Psoas muscle (tissue), 8 donors: ENCODE data around the gene PSMB7. TPM values are rescaled to one million over a fixed set of nuclear protein-coding genes. Genes with fewer than 3 reads are reported as not detected.

Source experiments
- ATAC-seq, 4 donors: fragments of 200-7000 bp; cut with Tn5 transposase; one replicate each; pipeline ENCODE4 v1.9.1; 2020; ENCODE audit warnings: moderate library complexity in 3 of 4, mild to moderate bottlenecking in 2 of 4
- DNase-seq, 2 donors: peaks; one replicate each; pipeline ENCODE4 v3.0.0-alpha.2; 2020
- H3K27ac ChIP-seq: fragments of 200-600 bp; one replicate; pipeline ENCODE4 v1.8.0; 2022
- H3K27me3 ChIP-seq, 3 donors: fragments of 200-600 bp in 1 of 3; one replicate each; pipeline versions ENCODE4 v1.6.1 to v1.8.0; 2013 to 2022; ENCODE audit warnings: low read length in 2 of 3, mild to moderate bottlenecking in 2 of 3, moderate library complexity in 1 of 3; ENCODE audit not compliant: insufficient read depth in 3 of 3
- H3K36me3 ChIP-seq, 2 donors: fragments of 200-600 bp in 1 of 2; one replicate each; pipeline versions ENCODE4 v1.6.1 to v1.8.0; 2013 to 2022; ENCODE audit warnings: low read depth in 1 of 2, mild to moderate bottlenecking in 1 of 2, moderate library complexity in 1 of 2; ENCODE audit not compliant: insufficient read depth in 1 of 2
- H3K4me1 ChIP-seq: fragments of 200-600 bp; one replicate; pipeline ENCODE4 v1.8.0; 2022
- H3K4me3 ChIP-seq: fragments of 200-600 bp; one replicate; pipeline ENCODE4 v1.8.0; 2022; ENCODE audit warnings: mild to moderate bottlenecking
- H3K9me3 ChIP-seq: fragments of 200-600 bp; one replicate; pipeline ENCODE4 v1.8.0; 2022
- WGBS, 3 donors: extraction: QIAGEN DNeasy Blood & Tissue Kit; methylation state at CpG; one replicate each; pipeline versions ENCODE4 v1.1.6 to v1.1.7; 2013; 5-methylcytosine and 5-hydroxymethylcytosine counted together
- intact Hi-C, 2 donors: fragments of 100-400 bp; cut with DNase I; formaldehyde crosslinking; loops; one replicate each; pipeline versions ENCODE4 v1.11.0 to v1.14.2; 2022
- polyA plus RNA-seq, 3 donors: library from polyadenylated mRNA; stranded (reverse); fragments of 200-250 nt; gene quantifications; one replicate each; pipeline ENCODE4 v1.2.3, GENCODE V29; 2013
- total RNA-seq, 4 donors: library from RNA; stranded (reverse); fragmentation: NEBNext Ultra II Directional in 2 of 4; extraction: Animal tissue kit (Norgen Biotek cat#: 25700) in 2 of 4; gene quantifications; one replicate each; pipeline versions ENCODE4 v1.2.1 to v1.2.4, GENCODE V29; 2021 to 2023
- TF ChIP-seq, protein P1 (sequence below): fragments of 200-600 bp; IDR thresholded peaks from one replicate; pipeline ENCODE4 v1.8.0; 2022; ENCODE audit warnings: antibody characterized with exemption
- donor health status: healthy with polysubstance abuse.
- donor health status: DM: no; HTN: no; CAD: no; lungs with moderate emphysema.
- donor health status: Bipolar disorder and iron deficiency.
- donor health status: healthy.
- donor health status: DM: yes; HTN: yes; CAD: no.
- donor health status: DM: no; HTN: no; CAD: no.
- donor health status: DM: no; HTN: no; CAD: no.
- donor health status: DM: yes; HTN: yes; CAD: no.

Gene PSMB7
- total and polyA plus RNA-seq, 7 donors, result 144 to 421 (median 189) TPM

GRCh38 chr9:124321935-124322334, 93.3 kb downstream of the PSMB7 start:
- intact Hi-C loops, result loop anchor here in 1 of 2 donors (2.0 kb wide), 1 partner anchor 195 kb away; no protein-coding TSS in a partner anchor
- no peak for DNase-seq
- ATAC-seq, result no peak
- TF ChIP-seq, protein P1, sequence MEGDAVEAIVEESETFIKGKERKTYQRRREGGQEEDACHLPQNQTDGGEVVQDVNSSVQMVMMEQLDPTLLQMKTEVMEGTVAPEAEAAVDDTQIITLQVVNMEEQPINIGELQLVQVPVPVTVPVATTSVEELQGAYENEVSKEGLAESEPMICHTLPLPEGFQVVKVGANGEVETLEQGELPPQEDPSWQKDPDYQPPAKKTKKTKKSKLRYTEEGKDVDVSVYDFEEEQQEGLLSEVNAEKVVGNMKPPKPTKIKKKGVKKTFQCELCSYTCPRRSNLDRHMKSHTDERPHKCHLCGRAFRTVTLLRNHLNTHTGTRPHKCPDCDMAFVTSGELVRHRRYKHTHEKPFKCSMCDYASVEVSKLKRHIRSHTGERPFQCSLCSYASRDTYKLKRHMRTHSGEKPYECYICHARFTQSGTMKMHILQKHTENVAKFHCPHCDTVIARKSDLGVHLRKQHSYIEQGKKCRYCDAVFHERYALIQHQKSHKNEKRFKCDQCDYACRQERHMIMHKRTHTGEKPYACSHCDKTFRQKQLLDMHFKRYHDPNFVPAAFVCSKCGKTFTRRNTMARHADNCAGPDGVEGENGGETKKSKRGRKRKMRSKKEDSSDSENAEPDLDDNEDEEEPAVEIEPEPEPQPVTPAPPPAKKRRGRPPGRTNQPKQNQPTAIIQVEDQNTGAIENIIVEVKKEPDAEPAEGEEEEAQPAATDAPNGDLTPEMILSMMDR, result no peak
- WGBS, 3 donors, result 68 to 83% (median 80%) methylated on average over 4 of the region's 4 CpGs
- H3K4me3 ChIP-seq, result no peak overlapping the region
- peaks cover under 1 to 13% of the 10 kb centered on the region in 2 donors for H3K36me3 ChIP-seq
- no peak overlapping the region for H3K27ac ChIP-seq
- no peaks in the 10 kb centered on the region for H3K27me3 ChIP-seq
- H3K4me1 ChIP-seq, result no peaks in the 10 kb centered on the region
- H3K9me3 ChIP-seq, result no peaks in the 10 kb centered on the region

DNA sequence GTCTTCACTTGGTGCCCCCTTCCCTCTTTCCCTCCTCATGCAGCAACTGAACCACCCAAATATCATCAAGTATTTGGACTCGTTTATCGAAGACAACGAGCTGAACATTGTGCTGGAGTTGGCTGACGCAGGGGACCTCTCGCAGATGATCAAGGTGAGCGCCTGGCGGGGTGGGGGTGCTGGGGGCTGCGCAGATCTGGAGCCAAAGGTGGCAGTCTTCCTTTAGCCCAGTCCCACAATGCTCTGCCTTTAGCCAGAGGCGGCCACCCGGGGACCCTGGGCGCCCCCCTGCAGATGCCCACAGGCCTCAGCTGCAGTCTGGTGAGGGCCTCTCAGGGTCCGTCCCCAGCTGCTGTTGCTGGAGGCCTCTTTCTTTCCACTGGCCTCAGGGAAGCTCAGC, 93.8 kb downstream of the PSMB7 start:
- Histone ChIP-seq H3K4me1 (no peaks in the 10 kb centered on the region), H3K36me3 (peaks cover 3 to 9% of the 10 kb centered on the region in 2 donors), H3K4me3 (no peak overlapping the region), H3K27ac (no peak overlapping the region), H3K27me3 (no peaks in the 10 kb centered on the region), H3K9me3 (no peaks in the 10 kb centered on the region)
- intact Hi-C loops, result loop anchor here in 1 of 2 donors (2.0 kb wide), 1 partner anchor 195 kb away; no protein-coding TSS in a partner anchor
- no peak for ATAC-seq
- no peak for DNase-seq
- 89 to 90% (median 90%) methylated on average over 12 of the region's 12 CpGs for WGBS, 3 donors
- TF ChIP-seq, protein P1, result no peak

- Histone ChIP-seq H3K4me3 (no peak overlapping the region), H3K36me3 (peaks cover 3 to 16% of the 10 kb centered on the region in 2 donors), H3K9me3 (no peaks in the 10 kb centered on the region), H3K4me1 (no peaks in the 10 kb centered on the region), H3K27me3 (no peaks in the 10 kb centered on the region), H3K27ac (no peak overlapping the region)
- ATAC-seq, result peak; percentile 76 to 92 (median 86)
- DNase-seq, result peak; percentile 66 to 81
- TF ChIP-seq, protein P1, result peak; percentile 80
- intact Hi-C loops, result loop anchor here (1.0 to 2.0 kb wide), 2 partner anchors 194 kb away; no protein-coding TSS in a partner anchor
- WGBS, 3 donors, result 53 to 61% (median 56%) methylated on average over 17 of the region's 17 CpGs
Measured at GRCh38 chr9:124320062-124320973, 94.9 kb downstream of the PSMB7 start.

- WGBS, 3 donors, result 88% methylated on average over 16 of the region's 16 CpGs
- no peak for ATAC-seq
- intact Hi-C loops, result no loop called here
- Histone ChIP-seq H3K36me3 (peaks cover 3 to 23% of the 10 kb centered on the region in 2 donors), H3K27me3 (no peaks in the 10 kb centered on the region), H3K4me1 (no peaks in the 10 kb centered on the region), H3K27ac (no peak overlapping the region), H3K9me3 (no peaks in the 10 kb centered on the region), H3K4me3 (no peak overlapping the region)
- no peak for DNase-seq
- TF ChIP-seq, protein P1, result no peak
Measured at GRCh38 chr9:124315882-124316281, 99.4 kb downstream of the PSMB7 start.
